Upper lobe of left lung (tissue), 6 donors: ENCODE results near the gene PTPRM. TPM values are rescaled to one million over a fixed set of nuclear protein-coding genes. Genes with fewer than 3 reads are reported as not detected.

Experiments used
- ATAC-seq, 2 donors: fragments of 200-7000 bp; cut with Tn5 transposase; one replicate each; pipeline ENCODE4 v1.9.1; 2022; ENCODE audit warnings: mild to moderate bottlenecking in 2 of 2, moderate library complexity in 2 of 2; ENCODE audit not compliant: low FRiP score in 2 of 2
- DNase-seq, 2 donors: peaks; one replicate each; pipeline ENCODE4 v3.0.0-alpha.2; 2019 to 2020
- H3K27ac ChIP-seq, 4 donors: fragments of 200-600 bp; sonication (generic); one replicate each; pipeline ENCODE4 v1.5.1; 2016 to 2019
- H3K27me3 ChIP-seq, 4 donors: fragments of 200-600 bp; sonication (generic); one replicate each; pipeline ENCODE4 v1.5.1; 2017 to 2019
- H3K36me3 ChIP-seq, 4 donors: fragments of 200-600 bp; sonication (generic); one replicate each; pipeline ENCODE4 v1.5.1; 2016 to 2019
- H3K4me1 ChIP-seq, 4 donors: fragments of 200-600 bp; sonication (generic); one replicate each; pipeline ENCODE4 v1.5.1; 2018 to 2019
- H3K4me3 ChIP-seq, 4 donors: fragments of 200-600 bp; sonication (generic); one replicate each; pipeline ENCODE4 v1.5.1; 2017 to 2019; ENCODE audit warnings: mild to moderate bottlenecking in 2 of 4, moderate library complexity in 1 of 4
- H3K9me3 ChIP-seq, 4 donors: fragments of 200-600 bp; sonication (generic); one replicate each; pipeline ENCODE4 v1.5.1; 2018 to 2019
- EP300 ChIP-seq, 4 donors: sonication (generic); formaldehyde crosslinking; IDR thresholded peaks; one replicate each; pipeline ENCODE4 v1.5.1; 2017; ENCODE audit warnings: antibody characterized with exemption in 4 of 4, control low read depth in 2 of 4
- POLR2A ChIP-seq, 4 donors: fragments of 450-650 bp; IDR thresholded peaks; one replicate each; pipeline ENCODE4 v1.5.1; 2016 to 2017; ENCODE audit warnings: antibody characterized with exemption in 4 of 4, mild to moderate bottlenecking in 2 of 4
- POLR2AphosphoS5 ChIP-seq, 2 donors: sonication (generic); formaldehyde crosslinking; IDR thresholded peaks; one replicate each; pipeline ENCODE4 v1.5.1; 2017; ENCODE audit warnings: antibody characterized with exemption in 2 of 2
- WGBS, 2 donors: methylation state at CpG; one replicate each; pipeline ENCODE4 v1.1.5; 2017 to 2018; 5-methylcytosine and 5-hydroxymethylcytosine counted together
- total RNA-seq, 6 donors: library from RNA; depleted of rRNA in 4 of 6; stranded (reverse); fragments of >200 nt in 4 of 6; gene quantifications; one replicate each; pipeline versions ENCODE4 v1.1.0 to v1.2.1, GENCODE V29; 2016 to 2021
- TF ChIP-seq, protein P1 (sequence below), 6 experiments: fragments of 450-650 bp in 4 of 6; fragments of 200-600 bp in 2 of 6; sonication (generic) in 2 of 6; IDR thresholded peaks; one replicate each; pipeline ENCODE4 v1.5.1; 2016 to 2019; ENCODE audit warnings: antibody characterized with exemption in 6 of 6
- donor health status: DM: no; HTN: no; CAD: no; lungs with moderate emphysema.
- donor health status: DM: no; HTN: yes; CAD: no; lungs with severe emphysema.

PTPRM gene
- total RNA-seq, 6 donors from 2014 or later, result 82.0 to 201 (median 154) TPM

GRCh38 chr18:7607540-7608173 lies 40.5 kb downstream of the PTPRM start:
- Histone ChIP-seq H3K9me3 (no peaks in the 10 kb centered on the region), H3K27me3 (no peaks in the 10 kb centered on the region), H3K36me3 (no peaks in the 10 kb centered on the region), H3K27ac (no peak overlapping the region), H3K4me3 (no peak overlapping the region), H3K4me1 (peaks cover 13 to 34% (median 25%) of the 10 kb centered on the region in 4 donors)
- ATAC-seq (no peak), DNase-seq (no peak)
- TF ChIP-seq POLR2A (IDR thresholded peaks at IDR 0.05), result no peak
- TF ChIP-seq, protein P1, sequence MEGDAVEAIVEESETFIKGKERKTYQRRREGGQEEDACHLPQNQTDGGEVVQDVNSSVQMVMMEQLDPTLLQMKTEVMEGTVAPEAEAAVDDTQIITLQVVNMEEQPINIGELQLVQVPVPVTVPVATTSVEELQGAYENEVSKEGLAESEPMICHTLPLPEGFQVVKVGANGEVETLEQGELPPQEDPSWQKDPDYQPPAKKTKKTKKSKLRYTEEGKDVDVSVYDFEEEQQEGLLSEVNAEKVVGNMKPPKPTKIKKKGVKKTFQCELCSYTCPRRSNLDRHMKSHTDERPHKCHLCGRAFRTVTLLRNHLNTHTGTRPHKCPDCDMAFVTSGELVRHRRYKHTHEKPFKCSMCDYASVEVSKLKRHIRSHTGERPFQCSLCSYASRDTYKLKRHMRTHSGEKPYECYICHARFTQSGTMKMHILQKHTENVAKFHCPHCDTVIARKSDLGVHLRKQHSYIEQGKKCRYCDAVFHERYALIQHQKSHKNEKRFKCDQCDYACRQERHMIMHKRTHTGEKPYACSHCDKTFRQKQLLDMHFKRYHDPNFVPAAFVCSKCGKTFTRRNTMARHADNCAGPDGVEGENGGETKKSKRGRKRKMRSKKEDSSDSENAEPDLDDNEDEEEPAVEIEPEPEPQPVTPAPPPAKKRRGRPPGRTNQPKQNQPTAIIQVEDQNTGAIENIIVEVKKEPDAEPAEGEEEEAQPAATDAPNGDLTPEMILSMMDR (IDR thresholded peaks at IDR 0.05), result no peak
- TF ChIP-seq POLR2AphosphoS5 (IDR thresholded peaks at IDR 0.05), result no peak
- TF ChIP-seq EP300 (IDR thresholded peaks at IDR 0.05), result no peak
- 85 to 88% methylated on average over 12 of the region's 12 CpGs for WGBS, 2 donors

DNA sequence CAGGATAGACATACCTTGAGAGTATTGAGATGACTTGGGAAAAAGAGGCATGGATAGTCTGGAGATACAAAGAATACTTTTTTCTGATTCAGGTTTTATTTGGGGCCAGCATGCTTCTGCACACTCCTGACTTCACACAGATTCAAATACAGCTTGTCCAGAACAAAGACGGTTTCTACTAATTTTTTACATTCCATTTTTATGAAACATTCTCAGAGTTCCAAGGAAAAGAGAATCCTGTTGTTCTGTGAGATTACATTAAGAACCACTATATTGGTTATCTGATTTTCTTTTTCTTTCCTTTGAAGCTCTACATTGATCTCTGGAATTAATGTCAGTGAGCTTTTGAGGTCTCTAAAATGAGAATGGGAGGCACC lies 41.0 kb downstream of the PTPRM start:
- Histone ChIP-seq H3K9me3 (no peaks in the 10 kb centered on the region), H3K4me3 (no peak overlapping the region), H3K27ac (no peak overlapping the region), H3K4me1 (peaks cover 13 to 34% (median 25%) of the 10 kb centered on the region in 4 donors), H3K36me3 (no peaks in the 10 kb centered on the region), H3K27me3 (no peaks in the 10 kb centered on the region)
- 68 to 100% methylated on average over 1 of the region's 1 CpG for WGBS, 2 donors
- ATAC-seq, result peak in 1 of 2 donors; percentile 17
- no peak for DNase-seq
- TF ChIP-seq POLR2A (IDR thresholded peaks at IDR 0.05) (no peak), EP300 (IDR thresholded peaks at IDR 0.05) (no peak), POLR2AphosphoS5 (IDR thresholded peaks at IDR 0.05) (no peak)
- TF ChIP-seq, protein P1 (IDR thresholded peaks at IDR 0.05), result no peak

GRCh38 chr18:7608781-7609201 lies 41.7 kb downstream of the PTPRM start:
- no peaks in the 10 kb centered on the region for H3K36me3 ChIP-seq
- ATAC-seq (peak; percentile 17 to 74), DNase-seq (no peak)
- H3K9me3 ChIP-seq, result no peaks in the 10 kb centered on the region
- peak overlapping the region in 1 of 4 donors; percentile 23 for H3K27ac ChIP-seq
- H3K27me3 ChIP-seq, result no peaks in the 10 kb centered on the region
- H3K4me3 ChIP-seq, result no peak overlapping the region
- TF ChIP-seq EP300 (IDR thresholded peaks at IDR 0.05) (no peak), POLR2A (IDR thresholded peaks at IDR 0.05) (no peak), POLR2AphosphoS5 (IDR thresholded peaks at IDR 0.05) (no peak)
- TF ChIP-seq, protein P1 (IDR thresholded peaks at IDR 0.05), result no peak
- WGBS, 2 donors, result 42 to 53% methylated on average over 2 of the region's 2 CpGs
- peaks cover 13 to 30% (median 25%) of the 10 kb centered on the region in 4 donors for H3K4me1 ChIP-seq

- ATAC-seq (no peak), DNase-seq (no peak)
- Histone ChIP-seq H3K27ac (no peak overlapping the region), H3K27me3 (no peaks in the 10 kb centered on the region), H3K4me1 (peaks cover 17 to 27% (median 20%) of the 10 kb centered on the region in 4 donors), H3K4me3 (no peak overlapping the region), H3K9me3 (no peaks in the 10 kb centered on the region), H3K36me3 (no peaks in the 10 kb centered on the region)
- TF ChIP-seq POLR2AphosphoS5 (IDR thresholded peaks at IDR 0.05) (no peak), EP300 (IDR thresholded peaks at IDR 0.05) (no peak), POLR2A (IDR thresholded peaks at IDR 0.05) (no peak)
- TF ChIP-seq, protein P1 (IDR thresholded peaks at IDR 0.05), result no peak
- WGBS, 2 donors, result 79% methylated on average over 1 of the region's 1 CpG
These were observed 42.5 kb downstream of the PTPRM start for GRCh38 chr18:7609617-7610016.

DNA sequence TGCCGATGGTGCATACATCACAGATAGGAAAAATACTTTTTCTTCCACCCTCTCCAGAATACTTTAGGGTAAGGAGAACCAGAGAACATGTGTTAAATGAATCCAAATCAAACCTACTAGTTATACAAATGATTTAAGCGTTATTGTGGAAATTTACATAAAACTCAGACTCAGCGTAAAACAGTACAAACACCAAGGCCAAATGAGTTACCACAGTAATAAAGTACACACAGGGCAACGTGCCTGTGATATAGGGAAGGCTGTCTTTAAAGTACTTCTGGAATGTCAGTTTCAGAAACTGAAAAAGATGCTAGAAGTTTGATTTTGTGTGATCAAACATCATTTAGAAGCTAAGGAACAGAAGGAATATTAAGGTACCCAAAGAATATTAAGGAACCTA lies 46.9 kb downstream of the PTPRM start:
- Histone ChIP-seq H3K27ac (no peak overlapping the region), H3K27me3 (no peaks in the 10 kb centered on the region), H3K4me1 (peaks cover 18 to 47% (median 24%) of the 10 kb centered on the region in 4 donors), H3K4me3 (no peak overlapping the region), H3K9me3 (no peaks in the 10 kb centered on the region), H3K36me3 (no peaks in the 10 kb centered on the region)
- WGBS, 2 donors, result 80 to 87% methylated on average over 4 of the region's 4 CpGs
- ATAC-seq (no peak), DNase-seq (no peak)
- TF ChIP-seq EP300 (IDR thresholded peaks at IDR 0.05) (no peak), POLR2AphosphoS5 (IDR thresholded peaks at IDR 0.05) (no peak)
